HEK293T (cell line): ENCODE data around the gene LUZP2.

Experiments used
- CTCF ChIA-PET: fragments of 350-600 bp; formaldehyde crosslinking; extraction: SDS; loops from one replicate; lab custom pipeline; 2021; ENCODE audit warnings: antibody characterized with exemption, inconsistent platforms; lab: Yijun Ruan, JAX
- POLR2A ChIA-PET: fragments of 350-600 bp; formaldehyde crosslinking; extraction: SDS; loops from one replicate; lab custom pipeline; 2020; ENCODE audit warnings: antibody characterized with exemption, inconsistent platforms; lab: Yijun Ruan, JAX
- DNase-seq: peaks from one replicate; pipeline ENCODE4 v3.0.0; 2012; ENCODE audit warnings: mixed read lengths; ENCODE audit errors: extremely low spot score
- ARNT ChIP-seq: fragments of 450-650 bp; IDR thresholded peaks from 2 replicates; pipeline ENCODE4 v1.6.1; 2017; ENCODE audit warnings: mild to moderate bottlenecking
- BHLHE40 ChIP-seq: fragments of 450-650 bp; IDR thresholded peaks from 2 replicates; pipeline ENCODE4 v1.6.1; 2016; ENCODE audit warnings: mild to moderate bottlenecking, moderate library complexity, borderline replicate concordance
- CTBP1 ChIP-seq: fragments of 450-650 bp; IDR thresholded peaks from 2 replicates; pipeline ENCODE4 v1.6.1; 2016; ENCODE audit warnings: borderline replicate concordance
- ELF4 ChIP-seq: fragments of 450-650 bp; IDR thresholded peaks from 2 replicates; pipeline ENCODE4 v1.6.1; 2017; ENCODE audit warnings: antibody characterized with exemption
- FOXA1 ChIP-seq: fragments of 450-650 bp; IDR thresholded peaks from 2 replicates; pipeline ENCODE4 v1.6.1; 2016; ENCODE audit warnings: mild to moderate bottlenecking
- FOXK2 ChIP-seq: fragments of 450-650 bp; IDR thresholded peaks from 2 replicates; pipeline ENCODE4 v1.6.1; 2016; ENCODE audit warnings: mild to moderate bottlenecking
- FOXM1 ChIP-seq: fragments of 450-650 bp; IDR thresholded peaks from 2 replicates; pipeline ENCODE4 v1.6.1; 2017; ENCODE audit warnings: mild to moderate bottlenecking, borderline replicate concordance
- HDGF ChIP-seq: fragments of 450-650 bp; IDR thresholded peaks from 2 replicates; pipeline ENCODE4 v1.6.1; 2017; ENCODE audit warnings: antibody characterized with exemption, borderline replicate concordance
- L3MBTL2 ChIP-seq: fragments of 450-650 bp; conservative IDR thresholded peaks from 2 replicates; pipeline ENCODE4 v1.6.1; 2016; ENCODE audit warnings: mild to moderate bottlenecking
- LEF1 ChIP-seq: fragments of 450-650 bp; IDR thresholded peaks from 2 replicates; pipeline ENCODE4 v1.6.1; 2017; ENCODE audit warnings: mild to moderate bottlenecking, borderline replicate concordance
- NFRKB ChIP-seq: fragments of 450-650 bp; IDR thresholded peaks from 2 replicates; pipeline ENCODE4 v1.6.1; 2016; ENCODE audit warnings: mild to moderate bottlenecking, moderate library complexity
- PKNOX1 ChIP-seq: fragments of 450-650 bp; IDR thresholded peaks from 2 replicates; pipeline ENCODE4 v1.6.1; 2016
- SP1 ChIP-seq: fragments of 450-650 bp; IDR thresholded peaks from 2 replicates; pipeline ENCODE4 v1.6.1; 2017
- SUZ12 ChIP-seq: fragments of 450-650 bp; IDR thresholded peaks from 2 replicates; pipeline ENCODE4 v1.6.1; 2016; ENCODE audit warnings: mild to moderate bottlenecking
- TARDBP ChIP-seq: fragments of 450-650 bp; IDR thresholded peaks from 2 replicates; pipeline ENCODE4 v1.6.1; 2016
- ZNF384 ChIP-seq: fragments of 450-650 bp; IDR thresholded peaks from 2 replicates; pipeline ENCODE4 v1.6.1; 2016

The LUZP2 gene

GRCh38 chr11:24837112-24837511, 340.3 kb downstream of the LUZP2 start:
- POLR2A ChIA-PET = no interaction called here
- CTCF ChIA-PET = no interaction called here
- no peak for DNase-seq
- TF ChIP-seq FOXA1 (no peak), ARNT (no peak)

GRCh38 chr11:24842308-24842707, 345.5 kb downstream of the LUZP2 start:
- DNase-seq = no peak
- CTCF ChIA-PET = no interaction called here
- POLR2A ChIA-PET = no interaction called here
- TF ChIP-seq ZNF384 (no peak), PKNOX1 (no peak), SUZ12 (no peak), LEF1 (no peak), FOXM1 (no peak), CTBP1 (no peak), TARDBP (no peak), ELF4 (no peak), L3MBTL2 (no peak), FOXK2 (no peak), FOXA1 (no peak), HDGF (no peak), NFRKB (no peak), SP1 (no peak)

- TF ChIP-seq LEF1 = no peak
- CTCF ChIA-PET = no interaction called here
- POLR2A ChIA-PET = no interaction called here
- DNase-seq = no peak
Measured at GRCh38 chr11:24844406-24844805, 347.6 kb downstream of the LUZP2 start.

- DNase-seq = no peak
- no peak for TF ChIP-seq ELF4
- TF ChIP-seq BHLHE40 = no peak
- TF ChIP-seq ARNT = no peak
- no peak for TF ChIP-seq NFRKB
- no peak for TF ChIP-seq TARDBP
- TF ChIP-seq ZNF384 = no peak
- no peak for TF ChIP-seq L3MBTL2
- no peak for TF ChIP-seq CTBP1
- no peak for TF ChIP-seq SP1
- TF ChIP-seq FOXK2 = no peak
- no peak for TF ChIP-seq HDGF
- TF ChIP-seq PKNOX1 = no peak
- no peak for TF ChIP-seq LEF1
- no peak for TF ChIP-seq FOXM1
- no peak for TF ChIP-seq SUZ12
- no peak for TF ChIP-seq FOXA1
- CTCF ChIA-PET = no interaction called here
- POLR2A ChIA-PET = no interaction called here
Measured at GRCh38 chr11:24848857-24849256, 352.0 kb downstream of the LUZP2 start.

GRCh38 chr11:24855951-24856350, 359.1 kb downstream of the LUZP2 start:
- DNase-seq = no peak
- no peak for TF ChIP-seq LEF1
- TF ChIP-seq HDGF = no peak
- no peak for TF ChIP-seq ARNT
- no peak for TF ChIP-seq FOXA1
- TF ChIP-seq CTBP1 = no peak
- TF ChIP-seq NFRKB = no peak
- TF ChIP-seq SUZ12 = no peak
- no peak for TF ChIP-seq SP1
- TF ChIP-seq FOXK2 = no peak
- no peak for TF ChIP-seq PKNOX1
- no peak for TF ChIP-seq L3MBTL2
- no peak for TF ChIP-seq TARDBP
- no peak for TF ChIP-seq ZNF384
- no peak for TF ChIP-seq FOXM1
- no peak for TF ChIP-seq ELF4
- ChIA-PET POLR2A (no interaction called here), CTCF (no interaction called here)

- POLR2A ChIA-PET = no interaction called here
- TF ChIP-seq SUZ12 (no peak), FOXA1 (no peak), TARDBP (no peak), SP1 (no peak), PKNOX1 (no peak), ARNT (no peak), CTBP1 (no peak), ZNF384 (no peak), HDGF (no peak), BHLHE40 (no peak), FOXM1 (no peak), NFRKB (no peak), FOXK2 (no peak), L3MBTL2 (no peak), LEF1 (no peak)
- DNase-seq = no peak
- CTCF ChIA-PET = no interaction called here
Measured at GRCh38 chr11:24859801-24860300, 363.0 kb downstream of the LUZP2 start.

GRCh38 chr11:24861440-24861839, 364.6 kb downstream of the LUZP2 start:
- POLR2A ChIA-PET = no interaction called here

More at GRCh38 chr11:24861440-24861839, 364.6 kb downstream of the LUZP2 start:
- CTCF ChIA-PET = no interaction called here
- TF ChIP-seq NFRKB (no peak), ELF4 (no peak), LEF1 (no peak), PKNOX1 (no peak), CTBP1 (no peak), BHLHE40 (no peak), L3MBTL2 (no peak), HDGF (no peak)
- DNase-seq = no peak
